Muscle of back (tissue), 11 donors: Measurements from ENCODE around the gene MIER3. TPM values are rescaled to one million over a fixed set of nuclear protein-coding genes. Genes with fewer than 3 reads are reported as not detected.

ENCODE experiments used
- DNase-seq, 3 donors: peaks; one replicate each; pipeline versions ENCODE4 v3.0.0 to v3.0.0-alpha.2; 2013
- polyA plus RNA-seq, 10 donors: library from polyadenylated mRNA; unstranded; fragments of 120-200 nt; gene quantifications; one replicate each; pipeline ENCODE4 v1.2.1, GENCODE V29; 2013; ENCODE audit not compliant: insufficient read length in 10 of 10

MIER3 gene
- polyA plus RNA-seq, 10 donors, result 17.9 to 28.5 (median 23.6) TPM

DNA sequence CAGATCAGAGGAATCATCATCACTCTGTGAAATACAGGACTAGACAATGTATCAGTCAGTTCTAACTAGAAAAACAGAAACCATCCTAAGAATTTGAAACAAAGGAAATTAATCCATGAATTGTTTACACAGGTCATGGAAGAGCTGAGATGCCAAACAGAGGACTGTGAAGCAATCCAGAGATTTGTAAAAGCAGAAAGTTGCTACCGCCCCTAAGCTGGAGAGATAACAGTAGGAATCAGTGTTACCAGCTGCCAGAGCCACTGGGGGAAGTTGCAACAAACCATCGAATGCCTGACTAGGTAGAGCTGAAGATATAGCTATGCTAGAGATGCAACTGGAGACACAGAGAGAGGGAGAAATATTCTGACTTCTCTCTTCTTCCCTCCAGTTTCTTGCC lies 10.4 kb upstream of the MIER3 start:
- DNase-seq, result no peak

DNA sequence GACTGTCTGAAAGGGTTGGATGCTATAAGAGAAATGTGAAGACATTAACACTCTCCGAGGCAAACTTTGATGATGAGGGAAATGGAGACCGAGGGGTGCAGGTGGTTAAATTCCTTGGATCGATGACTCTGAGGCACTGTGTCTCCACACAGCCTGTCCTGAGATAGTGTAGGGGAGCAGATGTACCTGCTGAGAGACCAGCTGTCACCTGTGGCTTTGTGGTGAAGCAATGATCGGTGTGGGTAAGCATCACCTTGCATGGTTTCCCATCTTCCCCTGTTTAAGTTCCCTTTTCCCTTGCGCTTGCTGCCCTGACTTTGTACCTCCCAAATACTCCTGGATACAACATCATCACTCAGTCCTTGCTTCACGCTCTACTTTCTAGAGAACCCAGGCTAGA lies 9.8 kb upstream of the MIER3 start:
- DNase-seq, result no peak

DNA sequence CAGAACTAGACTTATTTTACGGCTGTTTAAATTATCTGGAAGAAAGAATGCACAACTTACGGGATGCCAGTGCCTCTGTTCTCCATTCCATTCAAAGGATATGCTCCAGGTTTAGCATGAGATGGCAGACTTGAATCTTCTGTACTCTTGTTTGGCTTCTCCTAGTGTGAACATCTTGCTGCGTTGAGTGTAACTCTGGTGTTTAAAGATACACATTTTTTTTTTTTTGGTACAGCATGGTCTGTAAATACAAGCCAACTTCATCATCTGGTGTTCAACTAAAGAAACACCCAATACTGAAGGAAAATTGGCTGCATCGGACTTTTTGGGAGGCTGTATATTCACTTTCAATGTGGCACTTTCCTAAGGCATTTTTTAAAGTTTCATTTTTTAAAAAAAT lies 7.4 kb upstream of the MIER3 start:
- DNase-seq, result no peak

DNA sequence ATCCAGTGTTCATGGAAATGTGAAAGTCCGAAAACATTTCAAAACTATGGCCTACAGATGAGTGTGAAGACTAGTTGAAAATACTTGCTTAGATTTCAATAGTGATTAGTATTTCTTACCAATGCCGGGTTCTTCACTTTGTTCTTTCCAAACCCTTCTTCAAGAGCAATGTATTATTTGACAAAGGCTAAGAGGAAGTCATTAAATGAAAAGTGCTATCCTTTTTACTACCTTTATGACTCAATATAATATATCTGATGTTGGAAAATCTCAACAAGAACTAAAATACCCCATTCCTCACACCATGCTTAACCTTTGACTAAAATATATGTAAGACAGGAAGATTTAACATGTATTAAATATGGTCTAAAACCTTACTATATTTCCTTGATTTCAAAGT lies 6.7 kb upstream of the MIER3 start:
- DNase-seq, result no peak

DNA sequence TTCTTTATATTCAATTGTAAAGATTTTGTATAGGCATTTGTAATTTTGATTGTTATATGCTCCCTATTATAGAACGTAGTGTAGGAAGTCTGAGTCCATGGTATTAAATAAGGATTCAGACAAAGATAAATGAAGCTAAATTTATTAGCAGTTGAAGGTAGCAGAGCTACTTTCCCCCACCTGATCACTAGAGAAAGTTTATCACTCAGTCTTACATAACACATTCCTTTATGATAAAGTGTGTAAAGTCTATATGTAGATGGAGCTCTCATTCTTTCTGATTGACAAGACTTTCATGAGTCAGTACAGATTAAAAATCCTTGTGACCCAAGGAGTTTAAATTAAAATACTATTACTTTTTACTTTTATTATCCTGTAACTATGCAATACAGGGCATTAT lies 2.3 kb upstream of the MIER3 start:
- DNase-seq, result no peak

DNA sequence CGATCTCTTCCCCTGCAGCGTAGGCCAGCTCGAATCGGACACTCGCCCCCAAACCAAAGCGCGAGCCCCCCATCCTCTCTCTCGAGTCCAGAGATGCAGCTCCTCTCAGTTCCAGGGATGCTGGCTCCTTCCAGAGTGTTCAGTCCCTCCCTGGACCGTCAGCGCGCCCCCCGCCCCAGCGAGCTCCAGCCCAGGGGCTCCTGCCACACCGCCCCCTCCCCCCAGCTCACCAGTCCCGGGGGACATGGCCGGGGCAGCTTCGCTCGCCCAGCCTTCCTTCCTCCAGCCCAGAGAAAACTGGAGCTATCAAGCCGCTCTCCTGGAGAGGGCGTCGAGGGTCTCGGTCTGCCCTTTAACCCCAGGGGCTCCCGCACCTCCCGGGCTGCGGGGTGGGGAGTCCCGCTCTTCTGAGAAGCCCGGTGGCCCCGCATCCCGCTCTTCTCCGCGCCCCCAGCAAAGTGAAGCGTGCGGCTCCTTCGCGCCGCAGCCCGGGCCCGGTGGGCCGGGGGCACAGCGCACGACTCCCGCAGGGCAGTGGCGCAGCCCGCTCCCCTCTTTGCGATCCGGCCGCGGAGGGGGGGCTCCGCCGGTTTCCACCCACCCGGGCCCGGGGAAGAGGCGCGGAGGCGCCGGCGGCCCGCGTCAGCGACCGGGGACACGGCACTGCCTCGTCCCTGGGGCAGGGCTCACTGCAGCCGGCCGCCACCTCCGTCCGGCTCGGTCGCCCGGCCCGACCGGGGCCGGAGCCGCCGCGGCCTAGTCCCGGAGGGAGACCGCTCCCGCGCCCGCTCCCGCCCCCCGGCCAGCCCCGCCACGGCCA lies 587 bp downstream of the MIER3 start:
- DNase-seq, result peak; percentile 16 to 75 (median 40)

DNA sequence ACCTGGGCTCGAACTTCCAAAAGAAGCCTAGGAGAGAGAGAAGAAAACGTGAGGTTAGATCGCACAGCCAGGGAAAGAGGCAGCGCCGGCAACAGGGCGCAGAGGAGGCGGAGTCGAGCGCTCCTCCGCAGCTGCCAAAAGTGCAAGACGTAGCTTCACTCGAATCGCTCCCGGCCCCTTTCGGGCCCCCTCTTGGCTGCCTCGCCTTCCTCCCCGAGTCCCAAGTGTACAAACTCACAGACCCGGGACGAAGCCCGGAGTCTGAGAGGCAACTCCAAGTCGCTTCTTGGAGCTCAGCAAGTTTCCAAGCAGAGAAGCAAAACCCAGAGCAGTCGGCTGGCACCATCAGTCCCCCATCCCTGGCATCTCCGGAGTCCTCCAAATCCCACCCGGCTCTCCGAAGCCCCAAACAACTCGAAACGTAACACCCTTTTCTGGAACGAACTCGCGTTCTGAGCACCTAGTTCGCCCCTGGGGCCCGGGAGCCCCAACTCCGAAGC lies 1.2 kb downstream of the MIER3 start:
- DNase-seq, result peak; percentile 71 to 97 (median 93)

DNA sequence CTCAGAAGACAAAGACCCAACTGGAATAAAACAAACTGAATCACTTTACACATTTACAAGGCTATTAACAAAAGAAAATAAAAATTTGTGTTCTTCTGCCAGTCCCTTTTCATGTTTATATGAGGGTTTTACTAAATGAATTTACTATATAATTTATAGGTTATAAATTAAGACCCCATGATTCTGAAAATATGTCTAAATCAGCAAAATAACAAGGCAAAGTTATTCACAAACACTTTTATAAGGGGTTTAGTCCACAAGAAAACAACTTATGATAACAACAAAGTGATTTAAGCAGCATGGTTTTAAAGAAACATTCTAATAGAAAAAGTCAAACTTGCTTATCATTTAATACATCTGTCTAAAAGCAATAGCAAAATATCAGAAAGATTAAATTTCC lies 4.9 kb downstream of the MIER3 start:
- DNase-seq, result no peak

DNA sequence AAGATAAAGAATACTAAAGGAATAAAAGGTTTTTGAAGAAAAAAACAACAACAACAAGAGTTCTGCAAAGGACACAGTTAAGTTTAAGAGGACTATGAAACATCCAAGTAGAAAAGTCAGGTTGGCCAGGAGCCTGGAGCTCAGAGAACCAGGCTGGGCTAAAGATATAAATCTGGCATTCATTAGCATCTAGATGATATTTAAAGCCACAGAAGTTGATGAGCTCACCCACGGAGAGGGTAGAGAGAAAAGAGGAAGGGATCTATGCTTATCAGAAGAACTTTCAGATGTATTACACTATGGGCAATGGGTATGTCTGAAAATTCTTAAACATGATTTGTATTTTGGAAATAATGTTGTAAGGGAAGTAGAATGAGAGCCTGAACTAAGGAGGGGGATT lies 9.9 kb downstream of the MIER3 start:
- DNase-seq, result peak in 2 of 3 donors; percentile 7 to 15

DNA sequence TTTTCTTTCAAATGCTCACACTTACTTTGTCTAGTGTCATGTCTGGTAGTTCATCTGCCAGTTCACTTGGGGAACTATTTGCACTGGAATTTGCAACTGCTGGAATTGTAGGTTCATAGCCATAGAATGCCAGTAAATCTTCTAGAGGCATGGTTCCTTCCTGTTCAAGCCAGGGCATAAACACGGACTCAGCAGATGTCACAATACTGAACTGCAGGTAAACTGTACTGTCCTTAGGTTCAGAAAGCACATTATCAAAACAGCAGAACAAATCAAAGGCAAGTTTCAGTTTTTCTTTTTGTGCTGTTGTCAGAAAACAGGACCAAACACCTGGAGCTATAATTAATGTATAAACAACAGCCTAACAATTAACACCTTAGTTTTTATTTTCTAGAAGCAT lies 13.1 kb downstream of the MIER3 start:
- no peak for DNase-seq

DNA sequence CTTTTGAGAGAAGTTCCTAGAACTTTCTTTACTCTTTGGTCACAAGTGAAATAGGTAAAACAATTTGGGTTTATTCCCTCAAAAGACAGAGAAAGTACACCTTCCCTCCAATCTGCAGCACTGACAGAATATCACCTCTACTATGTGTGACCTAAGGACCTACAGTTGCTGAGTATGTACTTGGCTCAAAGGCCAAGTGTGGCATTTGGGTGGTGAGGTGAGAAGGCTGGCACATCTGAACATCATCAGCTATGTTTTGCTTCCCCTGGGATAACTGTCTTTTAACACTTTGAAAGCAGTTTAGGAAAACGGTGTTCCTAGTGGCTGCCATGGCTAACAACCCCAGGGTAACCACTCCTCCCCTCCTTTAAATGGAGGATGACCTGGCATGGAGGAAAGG lies 17.6 kb downstream of the MIER3 start:
- DNase-seq, result no peak

DNA sequence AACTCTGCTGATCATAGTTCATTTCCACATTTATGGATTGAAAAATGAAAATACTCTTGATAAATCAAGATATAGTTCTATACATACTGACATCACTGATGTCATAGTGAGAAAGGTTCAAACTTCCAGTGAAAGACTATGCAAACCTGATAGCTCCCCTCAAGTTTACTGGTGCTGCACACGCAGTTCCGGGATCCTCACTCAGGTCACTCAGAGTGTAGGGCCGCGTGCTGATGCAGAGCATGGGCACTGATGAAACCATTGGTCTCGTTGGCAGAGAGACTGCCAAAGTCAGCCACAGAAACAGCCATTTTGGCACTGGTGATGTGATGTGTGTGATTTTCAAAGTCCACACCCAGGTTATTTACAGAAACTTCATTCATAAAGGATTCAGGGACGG lies 29.0 kb downstream of the MIER3 start:
- no peak for DNase-seq

DNA sequence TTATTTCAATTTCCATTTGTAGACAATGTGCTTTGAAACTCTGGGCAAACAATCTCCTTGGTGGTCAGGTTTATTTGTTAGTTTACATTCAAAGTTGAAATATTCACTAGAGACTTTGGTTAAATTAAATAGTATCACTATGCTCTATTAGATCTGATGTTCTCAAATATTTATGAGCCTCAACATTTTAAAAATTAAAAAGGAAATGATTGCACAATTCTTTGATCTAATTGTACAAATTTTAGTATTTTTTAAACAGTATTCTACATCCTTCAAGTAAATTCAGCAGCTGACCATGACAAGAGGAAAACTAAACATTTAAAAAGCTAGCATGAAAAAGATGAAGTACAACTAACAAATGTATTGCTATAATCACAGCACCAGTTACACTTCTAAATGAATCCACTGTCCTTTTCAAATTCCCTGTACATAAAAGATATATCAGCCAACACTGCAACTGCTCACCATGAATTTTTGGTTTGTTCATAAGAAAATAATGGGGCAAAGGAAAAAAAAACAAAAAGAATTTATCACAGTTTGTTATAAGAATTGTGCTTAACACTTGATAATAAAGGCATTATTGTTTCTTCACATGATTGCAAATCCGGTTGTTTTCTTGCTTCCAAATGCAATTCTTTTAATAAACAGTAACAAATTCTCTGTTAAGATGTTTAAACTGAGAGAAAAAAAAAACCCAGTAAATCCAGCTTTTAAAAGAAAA lies 31.8 kb downstream of the MIER3 start:
- no peak for DNase-seq

DNA sequence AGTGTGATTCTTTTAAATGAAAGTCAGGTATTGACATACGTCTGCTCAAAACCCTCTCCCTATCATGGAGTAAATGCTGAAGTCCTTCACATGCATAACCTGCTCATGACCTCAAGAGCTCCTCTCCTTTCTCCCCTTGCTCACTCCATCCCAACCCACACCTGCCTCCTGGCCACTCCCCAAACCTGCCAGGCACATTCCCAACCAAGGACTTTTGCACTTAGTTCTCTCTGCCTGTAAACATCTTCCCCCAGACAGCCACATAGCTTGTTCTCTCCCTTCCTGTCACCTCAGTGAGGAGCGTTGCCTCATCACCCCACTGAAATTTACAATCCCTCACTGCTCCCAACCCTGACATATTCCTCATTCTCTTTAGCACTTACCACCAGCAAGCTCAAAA lies 33.9 kb downstream of the MIER3 start:
- no peak for DNase-seq

DNA sequence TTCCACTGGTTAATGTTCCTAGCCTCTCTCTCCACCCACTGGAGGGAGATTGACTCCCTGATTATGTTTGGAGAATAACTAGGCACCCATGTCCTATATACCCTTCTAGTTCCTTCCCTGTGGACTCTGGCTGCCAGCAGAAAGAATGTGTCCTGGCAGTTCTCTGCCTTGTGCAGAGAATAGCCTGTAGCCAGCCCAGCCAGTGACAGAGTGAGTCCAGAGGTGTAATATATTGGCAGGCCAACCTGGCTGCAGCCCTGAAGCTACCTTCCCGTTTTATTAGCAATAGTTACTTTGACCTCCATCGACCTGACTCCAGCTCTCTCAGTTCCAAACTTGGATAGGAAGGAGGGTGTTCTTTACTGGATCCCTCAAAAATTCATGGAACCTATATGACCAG lies 34.4 kb downstream of the MIER3 start:
- no peak for DNase-seq

DNA sequence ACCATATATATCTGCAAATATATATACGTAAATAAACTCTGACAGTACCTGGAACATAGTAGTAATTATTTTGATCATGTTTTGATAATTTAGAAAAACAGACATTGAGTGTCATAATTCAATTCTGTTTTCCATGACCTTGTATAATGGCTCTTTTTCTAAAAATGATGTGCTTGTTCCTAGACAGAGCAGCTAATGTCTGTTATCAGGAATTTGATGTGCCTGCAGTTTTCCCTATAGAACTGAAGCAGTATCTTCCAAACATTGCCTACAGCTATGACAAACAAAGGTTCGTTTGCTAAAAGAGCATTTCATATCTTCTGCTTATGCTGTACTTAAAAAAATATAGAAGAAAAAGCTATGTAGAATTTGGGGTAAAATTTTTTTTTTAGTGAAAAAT lies 37.2 kb downstream of the MIER3 start:
- DNase-seq, result no peak

DNA sequence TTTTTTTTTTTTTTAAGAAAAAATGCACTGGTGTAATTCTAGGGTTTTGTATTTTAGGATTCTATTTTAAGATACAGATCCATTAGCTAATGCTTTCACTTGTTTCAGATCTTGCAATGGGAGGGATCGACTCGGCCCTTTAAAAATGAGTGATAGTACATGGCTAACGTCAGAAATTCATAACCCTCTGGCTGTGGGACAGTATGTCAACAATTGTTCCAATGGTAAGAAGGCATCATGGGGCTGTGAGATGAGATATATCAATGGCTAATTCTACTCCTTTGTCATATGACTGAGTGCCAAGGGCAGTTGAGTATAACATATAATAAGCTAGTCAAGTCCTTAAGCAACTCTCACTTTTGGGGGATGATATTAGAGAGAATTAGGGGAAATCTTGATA lies 38.2 kb downstream of the MIER3 start:
- no peak for DNase-seq

DNA sequence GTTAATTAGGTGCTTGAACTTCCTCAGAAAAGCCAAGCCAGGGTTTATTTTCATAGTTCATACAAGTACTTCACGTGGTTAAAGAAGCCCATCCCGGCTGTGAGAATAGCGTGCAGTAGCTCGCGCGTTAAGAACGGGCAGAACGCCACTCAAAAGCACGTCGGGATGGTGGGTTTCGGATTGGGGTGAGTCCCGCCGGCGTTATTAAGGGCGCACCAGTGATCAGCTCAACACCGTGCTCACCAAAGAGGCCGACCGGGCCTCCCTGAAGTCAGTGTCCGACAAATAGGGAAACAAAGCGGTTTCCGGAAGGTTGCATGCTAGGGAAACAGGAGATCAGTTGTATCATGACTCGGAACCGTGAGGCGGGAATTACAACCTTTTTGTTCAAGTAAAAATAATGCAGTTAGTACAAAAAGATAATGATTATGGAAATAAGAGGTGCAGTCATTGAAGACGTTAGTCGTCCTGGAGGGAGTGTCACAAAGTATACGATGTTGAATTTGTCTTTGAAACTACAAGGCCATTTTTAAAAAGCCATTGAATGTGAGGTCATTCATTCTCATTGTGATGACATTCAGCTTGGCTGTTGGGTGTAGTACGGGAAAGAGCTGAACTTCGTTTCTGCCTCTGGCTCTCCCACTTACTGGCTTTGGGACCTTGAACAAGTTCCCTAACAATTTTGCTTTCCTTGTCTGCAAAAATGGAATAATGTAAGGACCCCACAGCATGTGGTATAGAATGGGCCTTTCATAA lies 41.5 kb downstream of the MIER3 start:
- DNase-seq, result no peak

DNA sequence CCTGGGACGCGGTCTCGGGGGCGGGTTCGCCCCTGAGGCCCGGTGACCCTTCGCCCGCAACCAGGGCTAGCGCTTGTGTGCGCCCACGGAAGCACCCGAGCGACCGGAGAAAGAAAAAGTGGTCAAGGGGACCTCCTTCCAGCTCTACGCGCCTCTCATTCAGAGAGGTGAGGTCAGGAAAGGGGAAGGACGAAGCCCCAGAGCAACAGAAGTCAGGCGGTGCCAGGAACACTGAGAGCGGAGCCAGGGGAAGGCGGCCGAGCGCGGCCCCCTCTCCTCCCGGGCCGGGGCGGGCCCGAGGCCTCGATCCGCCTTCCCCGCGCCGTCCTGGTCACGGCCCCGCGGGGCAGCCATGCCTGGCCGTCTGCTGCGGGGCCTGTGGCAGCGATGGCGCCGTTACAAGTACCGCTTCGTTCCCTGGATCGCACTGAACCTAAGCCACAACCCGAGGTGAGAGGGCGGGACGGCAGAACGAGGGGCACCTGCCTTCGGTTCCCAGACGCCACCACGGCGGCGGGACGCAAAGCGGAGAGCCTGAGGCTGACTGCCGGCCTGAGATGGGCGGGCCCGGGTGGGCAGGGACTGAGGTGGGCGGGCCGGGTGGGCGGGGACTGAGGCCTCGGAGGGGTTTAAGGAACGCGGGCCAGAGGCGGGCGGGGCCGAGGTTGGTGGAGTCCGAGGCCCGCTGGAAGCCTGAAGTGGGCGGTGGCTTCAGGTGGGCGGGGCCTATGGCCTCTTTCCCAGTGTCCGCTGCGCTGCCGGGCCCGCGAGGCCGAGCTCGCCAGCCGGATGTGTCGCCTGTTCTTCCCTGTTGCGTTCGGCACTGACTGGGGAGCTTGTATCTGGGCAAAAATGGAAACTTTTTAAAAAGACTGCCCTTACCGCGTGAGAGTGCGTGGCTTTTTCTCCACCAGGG lies 42.4 kb downstream of the MIER3 start, which contains the start of gene SETD9:
TSS of gene SETD9 (plus strand) at position 303 of the 916 bp plus-strand sequence. CDS start at position 353, 50 bp downstream.
- peak; percentile 97 to 99 (median 98) for DNase-seq

DNA sequence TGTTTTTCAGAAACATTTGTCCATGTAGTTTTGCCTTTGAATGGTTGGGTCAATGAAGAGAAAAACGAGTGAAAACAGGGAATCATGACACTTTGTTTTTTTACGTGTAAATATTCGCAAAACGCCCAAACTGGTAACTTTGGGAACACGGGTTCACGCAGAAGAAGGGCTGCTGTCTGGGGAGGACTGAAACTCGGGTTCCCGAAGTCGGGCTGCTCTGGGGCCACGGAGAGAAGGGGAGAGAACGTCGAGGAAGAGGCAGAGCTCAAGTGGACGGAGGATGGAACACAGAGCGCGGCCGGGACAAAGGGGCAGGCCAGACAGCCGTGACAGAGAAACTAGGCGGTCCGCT lies 43.0 kb downstream of the MIER3 start:
- peak in 1 of 3 donors; percentile 13 for DNase-seq

DNA sequence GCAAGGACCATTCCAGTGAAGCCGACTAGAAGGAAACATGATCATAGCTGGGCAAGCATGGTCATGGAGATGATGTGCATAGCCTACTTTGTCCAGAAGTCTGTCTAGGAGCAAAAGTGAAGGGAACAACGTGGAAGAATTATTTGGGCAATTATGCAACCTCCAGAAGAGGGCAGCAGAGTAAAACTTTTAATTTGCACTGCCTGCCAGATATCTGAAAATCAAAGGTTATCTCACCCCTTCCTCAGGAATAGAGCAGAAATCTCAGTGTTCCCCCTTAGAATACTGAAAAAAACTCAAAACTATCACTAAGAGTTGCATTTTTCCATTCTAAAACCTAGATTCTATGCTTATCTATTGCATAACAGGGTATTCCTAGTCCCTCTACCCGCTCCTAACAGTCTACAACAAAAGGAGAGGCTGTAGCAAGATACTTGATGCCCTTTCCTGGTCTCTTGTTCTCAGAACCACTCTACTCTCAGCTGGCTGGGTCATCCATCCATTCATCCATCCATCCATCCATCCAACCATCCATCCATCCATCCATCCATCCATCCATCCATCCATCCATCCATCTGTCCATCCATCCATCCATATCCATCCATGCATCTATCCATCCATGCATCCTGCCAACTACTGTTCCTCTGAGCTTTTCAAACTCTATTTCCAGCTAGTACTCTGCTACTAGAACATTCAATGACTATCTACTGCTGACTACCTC lies 50.9 kb downstream of the MIER3 start:
- peak; percentile 24 to 58 (median 49) for DNase-seq
